Right cardiac atrium (tissue), 5 donors: ENCODE data around the gene CGNL1. TPM values are rescaled to one million over a fixed set of nuclear protein-coding genes. Genes with fewer than 3 reads are reported as not detected.

Source experiments
- ATAC-seq, 2 donors: fragments of 200-7000 bp; cut with Tn5 transposase; one replicate each; pipeline versions ENCODE4 v1.8.0 to v1.9.1; 2020; ENCODE audit warnings: moderate library complexity in 2 of 2, mild to moderate bottlenecking in 1 of 2
- DNase-seq, 3 donors: peaks; one replicate each; pipeline ENCODE4 v3.0.0-alpha.2; 2020
- H3K27ac ChIP-seq: one replicate; pipeline ENCODE4 v1.5.1; 2013; ENCODE audit warnings: mild to moderate bottlenecking, low read length, control low read depth, moderate library complexity
- H3K27me3 ChIP-seq: one replicate; pipeline ENCODE4 v1.6.1; 2013; ENCODE audit not compliant: control insufficient read depth, insufficient read depth
- H3K4me1 ChIP-seq: one replicate; pipeline ENCODE4 v1.6.1; 2013; ENCODE audit warnings: low read length; ENCODE audit not compliant: control insufficient read depth, insufficient read depth
- H3K4me3 ChIP-seq: one replicate; pipeline ENCODE4 v1.5.1; 2013; ENCODE audit warnings: low read length, control low read depth
- H3K9me3 ChIP-seq: one replicate; pipeline ENCODE4 v1.6.1; 2013; ENCODE audit warnings: low read length; ENCODE audit not compliant: control insufficient read depth
- WGBS: extraction: QIAGEN DNeasy Blood & Tissue Kit; methylation state at CpG from one replicate; pipeline ENCODE4 v1.1.7; 2013; 5-methylcytosine and 5-hydroxymethylcytosine counted together
- intact Hi-C, 4 donors: fragments of 100-400 bp; cut with DNase I; formaldehyde crosslinking; loops; one replicate each; pipeline versions ENCODE4 v1.11.0 to v1.14.0; 2022 to 2023
- polyA plus RNA-seq: library from polyadenylated mRNA; stranded (reverse); fragments of 200-250 nt; gene quantifications from one replicate; pipeline ENCODE4 v1.2.3, GENCODE V29; 2013
- total RNA-seq, 4 donors: library from RNA; stranded (reverse); fragmentation: NEBNext Ultra II Directional; extraction: Animal tissue kit (Norgen Biotek cat#: 25700); gene quantifications; one replicate each; pipeline ENCODE4 v1.2.1, GENCODE V29; 2021
- donor health status: healthy with polysubstance abuse.
- donor health status: DM: no; HTN: yes; CAD: no.
- donor health status: DM: no; HTN: no; CAD: no.
- donor health status: DM: no; HTN: yes; CAD: no; lungs with severe emphysema.
- donor health status: DM: yes; HTN: yes; CAD: no.

Gene CGNL1
- total and polyA plus RNA-seq, 5 donors = 12.7 to 59.9 (median 49.3) TPM

GRCh38 chr15:57385923-57386390 is 9.7 kb downstream of the CGNL1 start:
- WGBS = 78% methylated on average over 7 of the region's 7 CpGs
- no peak overlapping the region for H3K4me3 ChIP-seq
- no peaks in the 10 kb centered on the region for H3K27me3 ChIP-seq
- intact Hi-C loops = no loop called here
- DNase-seq (no peak), ATAC-seq (no peak)
- no peak overlapping the region for H3K27ac ChIP-seq
- no peaks in the 10 kb centered on the region for H3K4me1 ChIP-seq
- no peaks in the 10 kb centered on the region for H3K9me3 ChIP-seq

- Histone ChIP-seq H3K27me3 (no peaks in the 10 kb centered on the region), H3K4me3 (no peak overlapping the region), H3K4me1 (no peaks in the 10 kb centered on the region), H3K9me3 (no peaks in the 10 kb centered on the region), H3K27ac (no peak overlapping the region)
- DNase-seq = no peak
- ATAC-seq = peak in 1 of 2 donors; percentile 10
- intact Hi-C loops = no loop called here
- 68% methylated on average over 4 of the region's 4 CpGs for WGBS
Measured at GRCh38 chr15:57386976-57387375, 10.7 kb downstream of the CGNL1 start.

- H3K4me1 ChIP-seq = no peaks in the 10 kb centered on the region
- DNase-seq = no peak
- H3K9me3 ChIP-seq = no peaks in the 10 kb centered on the region
- no peak overlapping the region for H3K27ac ChIP-seq
- no peak for ATAC-seq
- intact Hi-C loops = no loop called here
- WGBS = 59% methylated on average over 3 of the region's 3 CpGs
- no peaks in the 10 kb centered on the region for H3K27me3 ChIP-seq
- H3K4me3 ChIP-seq = no peak overlapping the region
Measured at GRCh38 chr15:57387564-57388076, 11.3 kb downstream of the CGNL1 start.

- no peak overlapping the region for H3K27ac ChIP-seq
- 62% methylated on average over 6 of the region's 6 CpGs for WGBS
- H3K27me3 ChIP-seq = no peaks in the 10 kb centered on the region
- DNase-seq (no peak), ATAC-seq (peak in 1 of 2 donors; percentile 5)
- no peak overlapping the region for H3K4me3 ChIP-seq
- intact Hi-C loops = no loop called here
- no peaks in the 10 kb centered on the region for H3K4me1 ChIP-seq
- no peaks in the 10 kb centered on the region for H3K9me3 ChIP-seq
Measured at GRCh38 chr15:57388464-57388863, 12.2 kb downstream of the CGNL1 start.

GRCh38 chr15:57389991-57390390 is 13.7 kb downstream of the CGNL1 start:
- ATAC-seq = no peak
- intact Hi-C loops = no loop called here
- 73% methylated on average over 4 of the region's 4 CpGs for WGBS

GRCh38 chr15:57390583-57390982 is 14.3 kb downstream of the CGNL1 start:
- no peaks in the 10 kb centered on the region for H3K9me3 ChIP-seq
- H3K4me1 ChIP-seq = no peaks in the 10 kb centered on the region
- DNase-seq (no peak), ATAC-seq (no peak)
- H3K27ac ChIP-seq = no peak overlapping the region
- intact Hi-C loops = no loop called here
- 91% methylated on average over 8 of the region's 8 CpGs for WGBS
- H3K27me3 ChIP-seq = no peaks in the 10 kb centered on the region
- no peak overlapping the region for H3K4me3 ChIP-seq

More at GRCh38 chr15:57389991-57390390, 13.7 kb downstream of the CGNL1 start:
- Histone ChIP-seq H3K4me3 (no peak overlapping the region), H3K9me3 (no peaks in the 10 kb centered on the region), H3K27me3 (no peaks in the 10 kb centered on the region), H3K27ac (no peak overlapping the region), H3K4me1 (no peaks in the 10 kb centered on the region)
- DNase-seq = no peak

- Histone ChIP-seq H3K27me3 (no peaks in the 10 kb centered on the region), H3K4me1 (no peaks in the 10 kb centered on the region), H3K27ac (no peak overlapping the region), H3K9me3 (no peaks in the 10 kb centered on the region), H3K4me3 (no peak overlapping the region)
- 83% methylated on average over 2 of the region's 2 CpGs for WGBS
- DNase-seq (no peak), ATAC-seq (no peak)
- intact Hi-C loops = no loop called here
Measured at GRCh38 chr15:57391537-57391936, 15.2 kb downstream of the CGNL1 start.

- intact Hi-C loops = no loop called here
- WGBS = 31% methylated on average over 2 of the region's 2 CpGs
- no peak overlapping the region for H3K27ac ChIP-seq
- ATAC-seq (peak; percentile 31 to 61), DNase-seq (no peak)
- no peaks in the 10 kb centered on the region for H3K27me3 ChIP-seq
- H3K4me1 ChIP-seq = no peaks in the 10 kb centered on the region
- H3K9me3 ChIP-seq = no peaks in the 10 kb centered on the region
- no peak overlapping the region for H3K4me3 ChIP-seq
Measured at GRCh38 chr15:57393061-57393460, 16.8 kb downstream of the CGNL1 start.

- Histone ChIP-seq H3K27ac (no peak overlapping the region), H3K9me3 (no peaks in the 10 kb centered on the region), H3K4me1 (no peaks in the 10 kb centered on the region), H3K4me3 (no peak overlapping the region), H3K27me3 (no peaks in the 10 kb centered on the region)
- ATAC-seq (peak; percentile 44 to 65), DNase-seq (no peak)
- intact Hi-C loops = no loop called here
- 55% methylated on average over 6 of the region's 6 CpGs for WGBS
Measured at GRCh38 chr15:57395292-57395691, 19.0 kb downstream of the CGNL1 start.

- Histone ChIP-seq H3K27ac (no peak overlapping the region), H3K27me3 (no peaks in the 10 kb centered on the region), H3K4me3 (no peak overlapping the region), H3K9me3 (no peaks in the 10 kb centered on the region), H3K4me1 (no peaks in the 10 kb centered on the region)
- DNase-seq (no peak), ATAC-seq (no peak)
- intact Hi-C loops = no loop called here
- WGBS = 84% methylated on average over 6 of the region's 6 CpGs
Measured at GRCh38 chr15:57398336-57398735, 22.0 kb downstream of the CGNL1 start.

- WGBS = 81% methylated on average over 1 of the region's 1 CpG
- intact Hi-C loops = no loop called here
- H3K9me3 ChIP-seq = no peaks in the 10 kb centered on the region
- H3K4me1 ChIP-seq = no peaks in the 10 kb centered on the region
- ATAC-seq (no peak), DNase-seq (no peak)
- no peak overlapping the region for H3K27ac ChIP-seq
- no peaks in the 10 kb centered on the region for H3K27me3 ChIP-seq
- H3K4me3 ChIP-seq = no peak overlapping the region
Measured at GRCh38 chr15:57401546-57401945, 25.2 kb downstream of the CGNL1 start.

- 48% methylated on average over 4 of the region's 4 CpGs for WGBS
- DNase-seq (peak; percentile 50 to 79 (median 72)), ATAC-seq (peak; percentile 71 to 74)
- Histone ChIP-seq H3K9me3 (no peaks in the 10 kb centered on the region), H3K4me3 (no peak overlapping the region), H3K4me1 (no peaks in the 10 kb centered on the region), H3K27me3 (no peaks in the 10 kb centered on the region), H3K27ac (no peak overlapping the region)
- intact Hi-C loops = no loop called here
Measured at GRCh38 chr15:57403017-57403416, 26.7 kb downstream of the CGNL1 start.
